ENCODE data around the gene GLYATL1.
A peak's percentile ranks its signal among the peaks of the same experiment; 100 is the strongest.

DNA sequence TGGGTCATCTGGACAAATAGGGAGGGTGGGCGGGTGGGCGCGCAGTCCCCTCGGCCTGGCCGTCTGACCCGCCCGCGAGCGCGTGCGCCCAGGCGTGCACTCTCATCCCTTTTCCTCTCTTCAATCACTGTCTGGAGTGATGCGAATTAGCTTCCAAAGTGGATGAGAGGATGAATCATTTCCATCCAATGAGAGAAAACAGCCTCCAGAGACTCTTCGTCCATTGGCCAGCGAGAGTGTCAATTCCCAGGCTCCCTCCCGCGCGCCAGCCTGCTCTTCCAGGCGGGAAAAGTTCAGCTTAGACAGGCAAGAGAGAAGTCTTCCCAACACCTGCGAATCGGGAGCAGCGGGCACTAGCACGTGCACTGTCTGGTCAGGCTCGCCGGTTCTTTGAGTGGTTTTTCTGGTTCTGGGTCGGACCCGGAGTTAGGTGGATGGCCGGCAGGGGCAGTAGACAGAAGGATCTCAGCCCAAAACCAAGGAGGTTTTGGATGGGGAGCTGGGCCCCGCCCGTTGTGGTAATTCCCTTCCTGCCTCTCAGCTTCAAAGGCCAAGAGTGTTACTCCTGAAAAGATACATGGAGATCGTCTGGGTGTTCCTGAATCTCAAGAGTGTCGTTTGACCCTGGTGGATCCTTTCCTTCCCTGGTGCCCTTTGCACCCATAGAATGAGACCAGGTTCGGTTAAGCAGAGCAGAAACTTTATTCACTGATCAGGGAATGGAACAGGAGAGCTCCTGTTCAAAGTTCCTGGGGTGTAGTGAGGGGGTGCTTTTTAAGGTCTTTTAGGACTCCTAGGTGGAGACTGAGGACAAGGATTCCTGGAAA is 33.4 kb upstream of the GLYATL1 start:
- peak in 7 of 12 donors; percentile 11 to 42 (median 31) for TF ChIP-seq CTCF (IDR thresholded peaks at IDR 0.05)
- TF ChIP-seq POLR2A (IDR thresholded peaks at IDR 0.05) = no peak

Data from heart left ventricle (tissue), 13 donors.